Rectal smooth muscle tissue (tissue), 1 donor: ENCODE results near the gene KRT76.
"Not testable (repeated sequence)": the region's sequence is repeated elsewhere in the genome, so short reads cannot be mapped to it uniquely, and the experiment has no call there.

Experiments used
- H3K27ac ChIP-seq: one replicate; pipeline ENCODE4 v1.7.0; 2013; ENCODE audit warnings: low read depth, low read length, inconsistent platforms
- H3K27me3 ChIP-seq: one replicate; pipeline ENCODE4 v1.7.0; 2013; ENCODE audit warnings: low read length; ENCODE audit not compliant: control insufficient read depth, insufficient read depth
- H3K36me3 ChIP-seq: one replicate; pipeline ENCODE4 v1.7.0; 2013; ENCODE audit warnings: low read length; ENCODE audit not compliant: control insufficient read depth, insufficient read depth
- H3K4me1 ChIP-seq: one replicate; pipeline ENCODE4 v1.7.0; 2013; ENCODE audit warnings: low read length; ENCODE audit not compliant: control insufficient read depth, insufficient read depth
- H3K4me3 ChIP-seq: one replicate; pipeline ENCODE4 v1.7.0; 2013; ENCODE audit warnings: low read length
- H3K9ac ChIP-seq: one replicate; pipeline ENCODE4 v1.7.0; 2013; ENCODE audit warnings: low read length

KRT76 gene

DNA sequence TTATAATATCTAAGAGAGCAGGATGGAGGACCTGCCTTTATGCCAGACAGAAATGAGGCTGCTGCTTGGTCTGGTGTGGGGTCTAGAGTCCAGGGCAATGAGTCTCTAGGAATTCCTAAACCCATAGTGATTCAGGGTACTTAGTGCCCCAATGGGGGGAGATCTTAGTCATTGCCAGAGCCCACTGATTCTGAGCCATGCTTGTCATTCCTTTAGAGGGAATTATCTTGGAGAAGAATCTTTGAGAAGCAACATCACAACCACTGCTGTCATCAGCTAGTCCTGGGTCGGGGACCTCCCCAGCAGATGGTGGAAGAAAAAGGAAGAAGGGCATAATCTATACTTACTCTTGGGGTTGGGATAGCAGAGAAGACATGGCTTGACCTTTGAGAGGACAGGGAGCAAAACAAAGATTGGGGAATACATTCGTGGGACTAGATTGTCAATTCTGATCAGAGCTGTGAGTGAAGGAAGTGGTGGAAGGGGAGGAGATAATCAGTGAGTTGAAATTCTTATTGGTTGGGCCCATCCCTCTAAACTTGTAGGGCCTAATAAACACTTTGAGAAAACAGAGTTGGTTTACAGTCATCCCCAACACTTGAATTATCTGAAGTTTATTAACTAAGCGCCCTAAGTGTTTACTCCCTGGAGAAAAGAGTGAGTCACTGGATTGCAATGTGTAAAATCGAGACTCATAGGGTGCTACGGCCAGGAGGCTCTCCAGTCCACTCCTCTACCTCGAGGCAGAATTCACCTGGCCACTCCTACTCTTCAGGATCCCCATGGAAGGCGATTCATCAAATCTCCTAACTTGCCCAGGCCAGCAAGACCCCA, 21.7 kb upstream of the KRT76 start:
- H3K27ac ChIP-seq, result no peak overlapping the region
- H3K27me3 ChIP-seq, result no peaks in the 10 kb centered on the region
- H3K9ac ChIP-seq, result no peak overlapping the region
- no peaks in the 10 kb centered on the region for H3K36me3 ChIP-seq
- no peak overlapping the region for H3K4me3 ChIP-seq
- no peaks in the 10 kb centered on the region for H3K4me1 ChIP-seq

DNA sequence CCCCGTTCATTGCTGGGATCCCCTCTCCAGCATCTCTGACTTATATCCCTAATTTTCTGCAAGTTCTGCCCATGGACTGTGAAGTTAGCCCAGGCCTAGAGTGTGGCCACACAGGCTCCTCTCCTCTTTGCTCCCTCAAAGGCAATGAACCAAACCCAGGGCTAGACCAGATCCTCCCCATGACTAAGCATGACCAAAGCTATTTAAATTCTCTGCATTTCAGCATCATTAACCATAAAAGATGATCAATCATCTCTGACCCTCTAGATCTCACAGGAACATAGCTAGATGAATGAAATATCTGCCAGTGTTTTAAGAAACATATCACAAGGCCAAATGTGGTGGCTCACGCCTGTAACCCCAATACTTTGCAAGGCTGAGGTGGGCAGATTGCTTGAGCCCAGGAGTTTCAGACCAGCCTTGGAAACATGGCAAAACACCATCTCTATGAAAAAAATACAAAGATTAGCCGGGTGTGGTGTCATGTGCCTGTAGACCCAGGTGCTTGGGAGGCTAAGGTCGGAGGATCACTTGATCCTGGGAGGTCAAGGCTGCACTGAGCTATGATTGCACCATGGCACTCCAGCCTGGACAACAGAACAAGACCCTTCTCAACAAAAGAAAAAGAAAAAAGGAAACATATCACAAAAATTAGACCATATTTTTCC, 21.0 kb upstream of the KRT76 start:
- Histone ChIP-seq H3K4me1 (no peaks in the 10 kb centered on the region), H3K27me3 (no peaks in the 10 kb centered on the region), H3K9ac (no peak overlapping the region), H3K36me3 (no peaks in the 10 kb centered on the region), H3K4me3 (no peak overlapping the region), H3K27ac (no peak overlapping the region)

DNA sequence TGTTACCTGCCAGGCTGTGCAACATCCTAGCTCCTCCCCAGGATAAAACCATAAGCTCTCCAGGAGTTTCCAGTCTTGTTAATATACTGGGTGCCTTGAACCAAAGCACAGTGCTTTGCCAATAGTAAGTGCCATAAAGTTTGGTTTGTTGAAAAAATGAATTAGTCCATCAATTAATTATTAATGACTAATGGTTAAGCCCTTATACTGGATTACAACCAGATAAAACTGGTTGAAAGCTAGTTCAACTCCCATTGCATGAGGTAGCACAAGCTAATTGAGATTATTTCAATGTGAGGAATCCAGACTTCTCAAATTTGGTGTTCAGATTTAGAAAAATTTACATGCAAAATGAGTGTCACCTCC, 20.4 kb upstream of the KRT76 start:
- Histone ChIP-seq H3K9ac (no peak overlapping the region), H3K36me3 (no peaks in the 10 kb centered on the region), H3K27me3 (no peaks in the 10 kb centered on the region), H3K27ac (no peak overlapping the region), H3K4me3 (no peak overlapping the region), H3K4me1 (no peaks in the 10 kb centered on the region)

DNA sequence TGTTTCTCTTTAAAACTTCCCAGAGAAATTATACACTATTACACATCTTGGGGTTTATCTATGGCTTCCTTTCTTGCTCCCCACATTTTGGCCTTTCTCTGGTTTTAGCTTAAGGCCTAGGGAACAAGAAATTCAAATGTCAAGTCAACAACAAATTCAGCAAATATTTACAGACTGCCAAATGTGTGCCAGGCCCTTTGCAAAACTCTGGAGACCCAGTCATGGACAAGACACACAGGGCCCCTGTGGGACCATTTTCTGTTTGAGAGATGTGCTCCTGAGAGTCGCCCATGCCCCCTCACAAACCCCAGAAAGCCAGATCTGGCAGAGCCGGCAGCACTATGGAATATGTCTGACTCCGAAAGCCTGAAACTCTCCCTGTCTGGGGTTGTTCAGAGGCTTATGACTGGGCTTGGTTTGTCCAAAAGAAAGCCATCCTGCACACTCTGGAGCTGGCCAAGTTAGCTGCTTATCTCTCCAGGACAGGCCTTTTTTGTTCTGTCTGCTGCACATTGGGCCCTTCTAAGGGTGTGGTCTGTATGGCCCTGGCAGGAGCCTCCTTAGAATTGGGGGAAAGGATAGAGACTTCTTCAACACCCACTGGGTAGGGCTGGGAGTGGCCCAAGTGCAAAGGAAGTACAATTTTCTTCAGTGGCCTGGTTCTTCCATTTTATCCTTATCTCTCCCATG, 19.8 kb upstream of the KRT76 start:
- Histone ChIP-seq H3K4me1 (no peaks in the 10 kb centered on the region), H3K36me3 (no peaks in the 10 kb centered on the region), H3K27ac (no peak overlapping the region)

DNA sequence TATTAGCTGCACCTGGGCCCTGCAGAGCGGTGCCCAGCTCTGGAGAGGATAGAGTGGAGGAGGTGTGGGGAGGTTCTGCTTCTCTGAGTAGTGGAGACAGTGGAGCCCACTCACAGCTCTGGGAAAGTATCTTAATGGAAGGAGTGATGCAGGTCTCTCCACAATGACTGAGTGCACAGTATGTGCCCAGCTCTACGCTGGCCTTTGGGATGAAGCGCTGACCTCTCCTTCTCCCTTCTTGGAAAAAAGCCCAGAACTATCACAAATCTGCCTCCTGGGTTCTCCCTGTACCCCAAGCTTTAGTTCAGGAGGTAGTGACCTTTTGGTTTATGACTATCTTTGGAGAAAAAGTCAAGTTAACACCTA, 19.3 kb upstream of the KRT76 start:
- Histone ChIP-seq H3K4me1 (no peaks in the 10 kb centered on the region), H3K36me3 (no peaks in the 10 kb centered on the region), H3K27ac (no peak overlapping the region), H3K9ac (no peak overlapping the region), H3K4me3 (no peak overlapping the region), H3K27me3 (no peaks in the 10 kb centered on the region)

More for the DNA sequence above, 19.8 kb upstream of the KRT76 start:
- no peak overlapping the region for H3K4me3 ChIP-seq
- H3K9ac ChIP-seq, result no peak overlapping the region
- no peaks in the 10 kb centered on the region for H3K27me3 ChIP-seq

DNA sequence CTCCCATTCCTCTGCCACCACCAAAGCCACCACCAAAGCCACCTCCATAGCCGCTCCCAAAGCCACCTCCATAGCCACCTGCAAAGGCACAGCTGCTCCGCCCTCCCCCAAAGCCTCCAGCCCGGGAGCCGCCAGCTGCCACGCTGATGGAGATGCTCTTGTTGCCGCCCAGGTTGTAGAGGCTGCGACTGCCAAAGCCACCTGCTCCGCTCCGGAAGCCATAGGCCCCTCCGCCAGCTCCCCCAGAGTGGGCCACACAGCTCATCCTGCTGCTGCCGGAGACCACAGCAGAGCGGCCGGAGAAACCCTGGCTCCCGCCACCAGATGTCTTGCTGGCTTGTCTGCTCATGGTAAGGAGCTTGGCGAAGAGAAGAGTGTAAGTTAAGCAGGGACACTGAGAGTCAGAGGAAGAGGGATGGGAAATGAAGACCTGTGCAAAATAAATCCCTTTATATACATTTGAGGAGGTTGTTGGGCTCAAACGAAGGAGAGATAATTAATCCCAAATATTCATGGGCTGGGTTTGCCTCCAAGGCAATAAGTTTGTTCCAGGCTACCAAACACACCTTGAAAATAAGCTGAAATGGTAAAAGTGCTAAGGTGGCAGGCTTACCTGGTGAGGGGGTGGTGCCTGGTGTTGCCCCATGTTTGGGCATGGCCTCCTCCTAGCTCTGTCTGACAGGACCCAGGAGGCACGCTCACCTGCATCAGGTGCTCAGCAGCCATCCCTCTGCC, 18.7 kb upstream of the KRT76 start, which contains the start of gene KRT3:
TSS of gene KRT3 (minus strand) at position 424 of the 735 bp plus-strand sequence. CDS start at position 349, 75 bp downstream.
- H3K27me3 ChIP-seq, result no peaks in the 10 kb centered on the region

DNA sequence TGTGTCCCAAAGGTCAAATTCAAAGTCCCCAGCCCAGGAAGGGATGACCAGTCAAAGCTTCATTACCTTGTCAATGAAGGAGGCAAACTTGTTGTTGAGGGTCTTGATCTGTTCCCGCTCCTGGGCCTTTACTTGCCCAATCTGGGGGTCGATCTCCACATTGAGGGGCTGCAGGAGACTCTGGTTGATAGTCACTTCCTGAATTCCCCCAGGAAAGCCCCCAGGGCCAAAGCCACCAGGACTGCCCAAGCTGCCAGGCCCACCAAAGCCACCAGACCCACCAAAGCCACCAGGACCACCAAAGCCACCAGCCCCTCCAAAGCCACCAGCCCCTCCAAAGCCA, 18.2 kb upstream of the KRT76 start:
- not testable (repeated sequence) for H3K4me1 ChIP-seq, H3K27me3 ChIP-seq, H3K36me3 ChIP-seq, H3K27ac ChIP-seq, H3K4me3 ChIP-seq, H3K9ac ChIP-seq

More for the DNA sequence above, 18.7 kb upstream of the KRT76 start, which contains the start of gene KRT3:
- no peak within 1 kb of the TSS for H3K4me3 ChIP-seq
- no peak within 1 kb of the TSS for H3K27ac ChIP-seq
- no peak within 1 kb of the TSS for H3K9ac ChIP-seq
- no peaks in the 10 kb centered on the region for H3K36me3 ChIP-seq
- H3K4me1 ChIP-seq, result no peaks in the 10 kb centered on the region

DNA sequence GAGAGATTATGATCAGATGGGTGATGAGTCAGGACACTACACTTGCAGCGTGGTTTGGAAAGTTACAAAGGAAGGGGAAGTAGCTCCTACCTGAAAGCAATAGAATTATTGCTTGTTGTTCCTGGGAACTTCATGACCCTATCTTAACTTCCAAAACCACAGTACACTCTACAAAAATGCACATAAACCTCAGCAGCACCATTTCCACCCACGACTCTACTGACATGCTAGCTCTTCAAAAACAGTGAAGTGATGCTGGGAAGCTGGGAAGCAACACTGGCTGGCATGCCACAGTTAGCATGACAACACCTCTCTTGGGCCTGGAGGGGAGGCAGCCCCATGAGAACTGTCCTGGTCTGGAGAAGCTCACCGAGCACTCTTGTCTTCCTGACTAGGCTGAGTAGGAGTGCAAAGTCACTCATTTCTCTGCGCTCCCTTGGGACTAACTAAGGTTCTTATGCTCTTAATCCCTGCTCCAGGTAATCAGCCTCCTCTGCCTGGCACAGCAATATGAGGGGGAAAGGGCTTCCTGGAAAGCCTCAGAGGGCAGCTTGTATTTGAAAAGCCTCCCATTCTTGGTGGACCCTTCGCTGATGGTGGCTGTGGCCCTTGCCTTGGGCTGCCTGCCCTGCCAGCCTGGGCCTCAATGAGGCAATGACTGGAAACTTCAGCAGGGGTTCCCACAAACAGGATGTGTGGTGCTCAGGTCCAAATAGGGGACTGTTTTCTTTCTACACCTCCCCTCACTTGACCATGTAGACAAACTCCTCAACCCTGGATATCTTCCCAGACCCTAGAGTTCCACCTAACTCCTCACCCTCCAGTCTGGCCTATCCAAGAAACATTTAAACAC, 17.6 kb upstream of the KRT76 start:
- no peaks in the 10 kb centered on the region for H3K27me3 ChIP-seq
- H3K27ac ChIP-seq, result no peak overlapping the region
- no peak overlapping the region for H3K4me3 ChIP-seq
- no peak overlapping the region for H3K9ac ChIP-seq
- no peaks in the 10 kb centered on the region for H3K36me3 ChIP-seq
- H3K4me1 ChIP-seq, result no peaks in the 10 kb centered on the region

DNA sequence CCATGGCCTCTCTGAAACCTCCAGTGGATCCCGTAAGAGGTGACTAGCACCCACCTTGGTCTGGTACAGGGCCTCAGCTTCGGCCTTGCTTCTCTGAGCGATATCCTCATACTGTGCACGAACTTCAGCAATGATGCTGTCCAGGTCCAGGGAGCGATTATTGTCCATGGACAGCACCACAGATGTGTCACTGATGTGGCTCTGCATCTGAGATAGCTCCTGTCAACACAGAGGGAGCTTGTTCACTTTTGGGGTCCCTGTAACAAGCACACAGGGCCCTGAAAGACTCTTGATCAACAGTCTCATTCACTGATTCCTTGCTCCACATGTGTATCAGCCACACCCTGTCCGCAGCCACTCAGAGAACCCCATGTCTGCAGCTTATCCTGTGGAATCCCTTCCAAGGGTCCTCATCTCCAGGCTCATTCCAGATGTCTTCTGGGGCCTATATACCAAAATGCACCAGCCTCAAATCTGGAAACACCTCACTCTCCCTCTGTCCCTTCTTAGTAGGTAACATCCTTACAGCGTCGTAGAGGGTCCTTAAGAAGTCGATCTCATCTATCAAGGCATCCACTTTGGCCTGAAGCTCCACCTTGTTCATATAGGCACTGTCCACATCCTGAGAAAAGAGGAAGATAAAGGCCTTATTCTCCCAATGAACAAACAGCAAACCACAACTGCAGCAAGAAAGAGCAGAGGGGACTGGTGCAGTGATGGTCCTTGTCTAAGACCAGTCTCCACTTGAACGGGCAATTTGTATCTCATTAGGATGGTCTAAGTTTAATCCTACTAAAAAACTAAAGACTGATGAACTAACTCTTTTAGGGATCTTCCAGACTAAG, 15.3 kb upstream of the KRT76 start:
- H3K4me3 ChIP-seq, result no peak overlapping the region
- H3K36me3 ChIP-seq, result no peaks in the 10 kb centered on the region
- peaks cover 3% of the 10 kb centered on the region for H3K27me3 ChIP-seq
- H3K27ac ChIP-seq, result no peak overlapping the region
- no peaks in the 10 kb centered on the region for H3K4me1 ChIP-seq
- no peak overlapping the region for H3K9ac ChIP-seq

DNA sequence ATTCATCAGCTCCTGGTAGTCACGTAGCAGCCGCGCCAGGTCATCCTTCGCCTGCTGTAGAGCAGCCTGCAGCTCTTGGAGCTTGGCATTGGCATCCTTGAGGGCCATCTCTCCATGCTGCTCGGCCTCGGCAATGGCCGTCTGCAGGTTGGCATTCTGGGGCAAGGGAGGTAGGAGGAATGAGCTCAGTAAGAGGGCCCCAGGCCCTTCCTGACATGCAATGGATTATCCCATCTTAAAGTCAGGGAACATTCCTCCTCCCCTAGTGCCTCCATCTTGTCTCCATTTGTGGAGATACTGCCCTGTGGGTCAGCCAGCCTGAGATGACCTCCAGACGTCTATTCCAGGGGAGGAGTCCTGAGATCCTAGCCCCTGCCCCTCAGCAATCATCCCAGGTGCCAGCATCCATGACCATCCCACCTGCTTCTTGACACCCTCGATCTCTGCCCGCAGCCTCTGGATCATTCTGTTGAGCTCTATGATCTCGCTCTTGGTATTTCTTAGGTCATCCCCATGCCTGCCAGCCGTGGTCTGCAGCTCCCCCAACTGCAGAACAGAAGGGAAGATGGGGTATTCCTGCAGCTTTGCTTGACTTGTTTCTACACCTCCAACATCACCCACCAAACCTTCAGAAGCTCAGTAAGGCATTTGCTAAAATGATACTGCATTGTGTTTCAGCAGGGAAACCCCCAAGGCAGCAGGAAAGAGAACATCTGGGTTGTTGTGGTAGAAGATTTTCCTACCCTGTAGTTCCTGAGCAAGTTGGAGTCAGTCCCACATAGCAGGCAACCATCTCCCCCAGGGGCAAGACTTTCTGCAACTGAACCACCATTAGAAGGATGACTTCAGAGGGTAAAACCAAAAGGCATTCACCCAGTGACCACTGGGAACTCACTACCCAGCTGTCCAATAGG, 14.4 kb upstream of the KRT76 start:
- Histone ChIP-seq H3K27ac (no peak overlapping the region), H3K27me3 (peaks cover 3% of the 10 kb centered on the region)

More for the DNA sequence above, 14.4 kb upstream of the KRT76 start:
- no peak overlapping the region for H3K9ac ChIP-seq
- no peaks in the 10 kb centered on the region for H3K4me1 ChIP-seq
- H3K36me3 ChIP-seq, result no peaks in the 10 kb centered on the region
- no peak overlapping the region for H3K4me3 ChIP-seq
